Measurements from ENCODE around the gene LDHAL6B. TPM values are rescaled to one million over a fixed set of nuclear protein-coding genes. Genes with fewer than 3 reads are reported as not detected.

The LDHAL6B gene
- total RNA-seq, 1 experiment from 2014 or later = not detected

DNA sequence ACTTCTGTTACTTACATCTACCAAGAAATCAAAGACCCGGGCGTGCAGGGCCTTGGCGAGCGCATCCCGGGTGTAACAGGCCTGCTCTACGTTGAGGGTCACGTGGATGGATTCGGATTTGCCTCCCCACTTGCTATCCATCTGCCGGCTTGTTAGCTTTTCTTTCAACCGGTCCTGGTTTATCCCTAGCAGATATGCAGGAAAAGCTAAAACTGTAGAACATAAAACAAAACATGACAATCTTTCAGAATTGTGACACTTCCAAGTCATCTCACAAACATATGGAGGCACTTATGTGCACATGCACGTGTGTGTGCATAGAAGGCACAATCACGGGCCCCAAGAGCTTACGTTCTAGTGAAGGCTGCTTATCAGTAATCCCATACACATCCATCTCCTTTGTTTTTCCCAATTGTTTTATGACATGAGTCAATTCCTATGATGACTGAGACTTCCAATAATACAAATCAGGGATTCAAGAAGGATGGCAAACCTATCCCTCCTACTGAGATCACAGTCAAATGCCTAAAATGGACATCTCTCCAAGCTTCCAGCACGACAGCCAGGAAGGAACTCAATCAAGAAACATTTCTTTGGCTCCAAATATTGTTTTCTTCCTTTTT lies 11.3 kb downstream of the LDHAL6B start:
- Histone ChIP-seq H3K4me2 (ENCODE audit: low read depth, low read length, poor library complexity, severe bottlenecking) (no peak overlapping the region), H3K4me3 (ENCODE audit: low read length) (no peak overlapping the region), H3K27me3 (ENCODE audit: low read length) (no peaks in the 10 kb centered on the region), H3K36me3 (ENCODE audit: insufficient read depth, low read length) (no peaks in the 10 kb centered on the region), H3K9me3 (ENCODE audit: low read length) (no peaks in the 10 kb centered on the region), H3K27ac (ENCODE audit: low read length) (no peak overlapping the region), H2AFZ (ENCODE audit: low read length) (no peak overlapping the region), H3K79me2 (ENCODE audit: low read length) (no peaks in the 10 kb centered on the region), H3K9me2 (replicated peaks; ENCODE audit: insufficient read depth, low read length) (no peaks in the 10 kb centered on the region), H3K4me1 (ENCODE audit: low read length) (no peaks in the 10 kb centered on the region), H4K20me1 (ENCODE audit: insufficient read depth, low read depth, low read length) (no peaks in the 10 kb centered on the region), H3K9ac (ENCODE audit: low read length) (no peak overlapping the region)
- DNase-seq = no peak

DNA sequence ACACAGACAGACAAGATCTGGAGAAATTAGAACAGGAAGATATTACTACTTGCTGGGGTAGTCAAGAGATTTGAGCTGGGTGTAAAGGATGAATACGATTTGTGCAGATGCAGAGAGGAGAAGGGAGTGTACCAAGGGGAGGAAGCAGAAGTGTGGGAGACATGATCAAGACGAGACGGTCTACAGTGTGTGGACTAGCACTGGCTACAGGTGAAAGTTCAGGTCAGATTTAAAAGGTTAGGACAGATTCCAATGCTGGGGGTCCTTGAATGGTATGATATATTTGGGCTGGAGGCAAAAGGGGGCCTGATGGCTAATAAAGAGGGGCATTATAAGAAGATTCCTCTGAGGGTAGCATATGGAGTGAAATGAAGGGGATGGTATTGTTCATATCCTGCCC lies 12.1 kb downstream of the LDHAL6B start:
- Histone ChIP-seq H3K9ac (ENCODE audit: low read length) (no peak overlapping the region), H4K20me1 (ENCODE audit: insufficient read depth, low read depth, low read length) (no peaks in the 10 kb centered on the region)

DNA sequence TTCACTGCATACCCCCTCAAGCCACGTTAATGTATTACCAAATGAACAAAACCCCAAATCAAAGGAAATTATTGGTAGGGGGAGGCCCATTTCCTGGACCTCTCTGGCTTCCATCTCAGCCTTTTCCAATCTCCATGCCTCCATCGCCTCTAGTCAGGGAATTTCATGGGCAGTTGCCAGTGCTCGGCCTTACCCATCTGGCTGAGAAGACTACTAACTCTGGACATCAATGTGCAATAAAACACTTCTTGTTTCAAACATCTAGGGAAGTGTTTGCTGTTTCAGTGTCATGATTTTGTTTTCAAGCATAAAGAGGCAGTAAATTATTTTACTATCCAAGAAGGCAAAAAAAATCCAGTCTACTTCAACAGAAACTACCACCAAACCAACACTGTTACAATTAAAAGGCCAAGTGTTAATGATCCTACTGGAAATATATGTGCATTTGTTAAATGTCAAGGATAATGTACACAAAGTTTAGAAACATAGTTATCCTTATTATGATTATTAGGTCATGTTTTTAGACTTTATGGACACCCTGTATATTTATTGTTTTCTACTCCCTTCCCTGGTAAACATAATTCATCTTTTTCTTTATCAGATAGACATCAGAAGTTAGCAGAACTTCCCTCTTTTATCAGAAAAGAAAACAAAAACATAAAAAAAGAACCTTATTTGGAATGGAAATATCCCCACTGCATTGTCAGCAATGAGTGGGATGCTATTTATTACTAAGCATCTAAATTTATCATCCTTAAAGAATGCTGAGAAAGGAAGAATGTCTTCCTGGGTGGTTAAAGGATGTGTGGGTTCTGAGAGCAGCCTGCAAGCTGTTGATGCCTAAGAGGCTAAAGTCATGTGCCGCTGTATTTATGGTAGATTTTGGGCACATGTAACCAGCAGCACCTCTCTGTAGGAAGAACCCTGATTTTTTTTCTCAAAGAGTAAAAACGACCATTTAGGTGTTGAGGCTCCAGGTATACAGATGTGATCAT lies 15.2 kb downstream of the LDHAL6B start:
- no peak overlapping the region for H3K27ac ChIP-seq (ENCODE audit: low read length)
- H3K9ac ChIP-seq (ENCODE audit: low read length) = no peak overlapping the region
- H4K20me1 ChIP-seq (ENCODE audit: insufficient read depth, low read depth, low read length) = no peaks in the 10 kb centered on the region
- H3K9me3 ChIP-seq (ENCODE audit: low read length) = no peaks in the 10 kb centered on the region
- no peaks in the 10 kb centered on the region for H3K4me1 ChIP-seq (ENCODE audit: low read length)
- no peaks in the 10 kb centered on the region for H3K79me2 ChIP-seq (ENCODE audit: low read length)
- no peak overlapping the region for H2AFZ ChIP-seq (ENCODE audit: low read length)
- H3K27me3 ChIP-seq (ENCODE audit: low read length) = no peaks in the 10 kb centered on the region
- H3K4me2 ChIP-seq (ENCODE audit: low read depth, low read length, poor library complexity, severe bottlenecking) = no peak overlapping the region
- H3K9me2 ChIP-seq (replicated peaks; ENCODE audit: insufficient read depth, low read length) = no peaks in the 10 kb centered on the region
- no peak for DNase-seq
- no peak overlapping the region for H3K4me3 ChIP-seq (ENCODE audit: low read length)
- no peaks in the 10 kb centered on the region for H3K36me3 ChIP-seq (ENCODE audit: insufficient read depth, low read length)

More for the DNA sequence above, 12.1 kb downstream of the LDHAL6B start:
- Histone ChIP-seq H3K36me3 (ENCODE audit: insufficient read depth, low read length) (no peaks in the 10 kb centered on the region), H3K27ac (ENCODE audit: low read length) (no peak overlapping the region), H3K79me2 (ENCODE audit: low read length) (no peaks in the 10 kb centered on the region), H3K4me3 (ENCODE audit: low read length) (no peak overlapping the region), H3K4me2 (ENCODE audit: low read depth, low read length, poor library complexity, severe bottlenecking) (no peak overlapping the region), H3K9me2 (replicated peaks; ENCODE audit: insufficient read depth, low read length) (no peaks in the 10 kb centered on the region), H3K27me3 (ENCODE audit: low read length) (no peaks in the 10 kb centered on the region), H3K9me3 (ENCODE audit: low read length) (no peaks in the 10 kb centered on the region), H2AFZ (ENCODE audit: low read length) (no peak overlapping the region), H3K4me1 (ENCODE audit: low read length) (no peaks in the 10 kb centered on the region)
- no peak for DNase-seq

DNA sequence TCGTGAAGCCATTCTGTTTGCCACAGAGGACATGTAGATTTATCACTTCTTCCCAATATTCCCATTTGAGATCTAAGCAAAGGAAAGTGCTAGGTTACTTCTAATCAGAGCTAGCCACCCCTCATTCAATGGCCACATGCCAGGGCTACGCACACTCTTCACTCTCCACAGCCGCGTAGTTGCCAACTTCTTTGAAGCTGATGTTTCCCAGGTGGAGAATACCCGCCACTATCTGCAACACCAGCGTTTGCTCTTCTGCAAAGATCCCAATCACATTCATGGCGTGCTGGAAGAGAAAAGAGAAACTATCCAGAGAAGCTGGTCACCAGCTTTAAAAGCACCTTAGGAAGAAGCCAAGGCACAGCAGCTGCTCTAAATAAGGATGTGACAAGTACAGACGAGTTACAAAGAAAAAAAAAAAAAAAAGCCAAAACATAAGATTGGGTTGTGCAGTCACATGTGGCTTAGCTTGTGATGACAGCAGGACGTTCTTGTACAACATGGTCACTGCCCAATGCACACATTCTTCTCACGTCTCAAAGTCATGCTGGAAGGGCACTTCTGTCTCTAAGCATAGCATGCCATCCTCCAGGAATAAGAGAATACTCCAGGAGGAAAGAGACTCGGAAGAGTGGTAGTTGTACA lies 16.4 kb downstream of the LDHAL6B start:
- Histone ChIP-seq H3K4me1 (ENCODE audit: low read length) (no peaks in the 10 kb centered on the region), H3K27me3 (ENCODE audit: low read length) (no peaks in the 10 kb centered on the region), H2AFZ (ENCODE audit: low read length) (no peak overlapping the region), H3K9me3 (ENCODE audit: low read length) (no peaks in the 10 kb centered on the region), H3K36me3 (ENCODE audit: insufficient read depth, low read length) (no peaks in the 10 kb centered on the region), H3K9me2 (replicated peaks; ENCODE audit: insufficient read depth, low read length) (no peaks in the 10 kb centered on the region), H3K9ac (ENCODE audit: low read length) (no peak overlapping the region), H3K27ac (ENCODE audit: low read length) (no peak overlapping the region), H3K79me2 (ENCODE audit: low read length) (no peaks in the 10 kb centered on the region), H4K20me1 (ENCODE audit: insufficient read depth, low read depth, low read length) (no peaks in the 10 kb centered on the region), H3K4me2 (ENCODE audit: low read depth, low read length, poor library complexity, severe bottlenecking) (no peak overlapping the region), H3K4me3 (ENCODE audit: low read length) (no peak overlapping the region)
- no peak for DNase-seq

DNA sequence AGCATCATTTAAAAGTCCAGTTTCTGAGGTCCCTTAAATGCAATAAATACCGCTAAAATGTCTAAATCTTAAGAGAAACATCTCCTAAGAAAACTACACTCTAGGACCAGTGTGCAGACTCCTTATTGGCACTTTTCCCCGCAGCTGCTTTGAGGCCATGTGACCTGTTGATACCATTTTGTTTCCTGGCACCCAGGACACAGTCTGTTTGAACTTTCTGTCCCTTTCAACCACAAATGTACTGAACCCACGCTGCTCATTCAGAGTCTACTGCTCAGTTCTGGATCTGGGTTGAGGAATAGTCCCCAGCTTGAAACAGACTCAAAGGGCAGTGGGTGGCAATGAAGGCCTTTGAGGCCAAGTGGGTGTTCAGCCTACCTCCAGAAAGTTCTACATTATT lies 17.1 kb downstream of the LDHAL6B start:
- H3K36me3 ChIP-seq (ENCODE audit: insufficient read depth, low read length) = no peaks in the 10 kb centered on the region
- no peaks in the 10 kb centered on the region for H3K9me3 ChIP-seq (ENCODE audit: low read length)
- no peak overlapping the region for H3K27ac ChIP-seq (ENCODE audit: low read length)
- no peaks in the 10 kb centered on the region for H3K27me3 ChIP-seq (ENCODE audit: low read length)
- no peaks in the 10 kb centered on the region for H4K20me1 ChIP-seq (ENCODE audit: insufficient read depth, low read depth, low read length)
- no peak overlapping the region for H3K4me2 ChIP-seq (ENCODE audit: low read depth, low read length, poor library complexity, severe bottlenecking)
- H3K9me2 ChIP-seq (replicated peaks; ENCODE audit: insufficient read depth, low read length) = no peaks in the 10 kb centered on the region
- H3K4me1 ChIP-seq (ENCODE audit: low read length) = no peaks in the 10 kb centered on the region
- no peak overlapping the region for H3K9ac ChIP-seq (ENCODE audit: low read length)
- H3K4me3 ChIP-seq (ENCODE audit: low read length) = no peak overlapping the region
- no peaks in the 10 kb centered on the region for H3K79me2 ChIP-seq (ENCODE audit: low read length)
- DNase-seq = no peak
- H2AFZ ChIP-seq (ENCODE audit: low read length) = no peak overlapping the region

DNA sequence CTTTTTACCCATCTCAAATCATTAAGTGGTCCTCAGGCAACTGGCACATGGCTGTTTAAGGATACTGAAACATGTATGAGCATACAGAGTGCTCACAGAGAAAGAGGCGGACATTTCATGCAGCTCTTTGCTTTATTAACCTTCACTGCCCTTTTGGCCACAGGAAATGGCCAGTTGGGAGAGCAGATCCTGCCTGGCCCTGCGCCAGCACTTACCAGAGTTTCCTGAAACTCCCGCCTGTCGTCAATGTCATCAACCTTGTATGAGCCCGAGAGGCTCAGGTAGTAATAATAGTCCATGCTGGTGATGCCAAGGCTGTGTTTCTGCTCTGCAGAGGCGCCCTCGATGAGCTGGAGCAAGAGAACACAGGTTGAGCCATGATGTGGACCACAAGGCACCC lies 17.8 kb downstream of the LDHAL6B start:
- no peaks in the 10 kb centered on the region for H3K9me2 ChIP-seq (replicated peaks; ENCODE audit: insufficient read depth, low read length)
- H3K9ac ChIP-seq (ENCODE audit: low read length) = no peak overlapping the region
- H3K9me3 ChIP-seq (ENCODE audit: low read length) = no peaks in the 10 kb centered on the region
- H3K4me1 ChIP-seq (ENCODE audit: low read length) = no peaks in the 10 kb centered on the region
- DNase-seq = no peak
- no peaks in the 10 kb centered on the region for H3K36me3 ChIP-seq (ENCODE audit: insufficient read depth, low read length)
- no peaks in the 10 kb centered on the region for H4K20me1 ChIP-seq (ENCODE audit: insufficient read depth, low read depth, low read length)
- no peaks in the 10 kb centered on the region for H3K27me3 ChIP-seq (ENCODE audit: low read length)
- no peak overlapping the region for H3K4me3 ChIP-seq (ENCODE audit: low read length)
- no peak overlapping the region for H3K27ac ChIP-seq (ENCODE audit: low read length)
- H2AFZ ChIP-seq (ENCODE audit: low read length) = no peak overlapping the region
- no peak overlapping the region for H3K4me2 ChIP-seq (ENCODE audit: low read depth, low read length, poor library complexity, severe bottlenecking)
- H3K79me2 ChIP-seq (ENCODE audit: low read length) = no peaks in the 10 kb centered on the region

DNA sequence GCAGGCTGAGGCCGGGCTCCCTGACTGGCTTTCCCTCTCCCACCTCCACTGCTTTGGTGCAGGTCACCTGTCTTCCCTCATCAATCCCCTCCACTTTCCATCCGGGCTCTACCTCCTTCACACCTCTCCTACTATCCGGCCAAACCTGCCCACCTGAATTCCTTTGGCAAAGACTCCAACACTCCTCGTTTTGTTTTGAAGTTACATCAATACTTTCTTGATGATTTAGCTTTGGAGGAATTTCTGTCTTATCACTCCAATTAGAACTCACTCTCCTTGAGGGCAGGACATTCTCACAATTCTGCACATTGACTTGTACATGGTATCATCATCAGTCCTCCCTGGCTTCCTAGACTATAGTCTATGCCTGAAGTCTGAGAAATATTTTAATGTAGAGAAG lies 20.4 kb downstream of the LDHAL6B start:
- Histone ChIP-seq H3K27ac (ENCODE audit: low read length) (no peak overlapping the region), H3K9me2 (replicated peaks; ENCODE audit: insufficient read depth, low read length) (no peaks in the 10 kb centered on the region)

DNA sequence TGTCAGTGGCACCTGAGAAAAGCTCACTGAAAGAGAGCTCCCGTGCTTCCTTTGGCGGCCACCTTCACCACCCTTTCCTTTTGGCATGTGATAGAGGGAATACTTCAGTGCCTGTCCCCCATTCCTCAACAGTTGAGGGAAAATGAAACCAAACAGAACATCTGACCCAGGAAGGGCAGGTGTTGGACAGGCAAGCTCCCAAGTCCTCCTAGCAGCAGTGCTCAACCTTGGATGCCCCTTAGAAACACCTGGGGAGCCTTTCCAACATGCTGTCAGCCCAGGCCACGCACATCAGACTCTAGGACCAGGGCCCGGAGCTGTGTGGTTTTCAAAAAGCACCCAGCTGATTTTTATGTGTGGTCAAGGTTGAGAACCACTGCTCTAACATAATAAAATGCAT lies 22.4 kb downstream of the LDHAL6B start:
- H3K79me2 ChIP-seq (ENCODE audit: low read length) = no peaks in the 10 kb centered on the region
- H3K4me1 ChIP-seq (ENCODE audit: low read length) = no peaks in the 10 kb centered on the region
- no peak for DNase-seq
- no peaks in the 10 kb centered on the region for H4K20me1 ChIP-seq (ENCODE audit: insufficient read depth, low read depth, low read length)
- H3K9me3 ChIP-seq (ENCODE audit: low read length) = no peaks in the 10 kb centered on the region
- H3K36me3 ChIP-seq (ENCODE audit: insufficient read depth, low read length) = no peaks in the 10 kb centered on the region
- H3K27me3 ChIP-seq (ENCODE audit: low read length) = no peaks in the 10 kb centered on the region
- H3K27ac ChIP-seq (ENCODE audit: low read length) = no peak overlapping the region
- H3K4me3 ChIP-seq (ENCODE audit: low read length) = no peak overlapping the region
- no peak overlapping the region for H3K4me2 ChIP-seq (ENCODE audit: low read depth, low read length, poor library complexity, severe bottlenecking)
- H3K9ac ChIP-seq (ENCODE audit: low read length) = no peak overlapping the region
- no peaks in the 10 kb centered on the region for H3K9me2 ChIP-seq (replicated peaks; ENCODE audit: insufficient read depth, low read length)
- no peak overlapping the region for H2AFZ ChIP-seq (ENCODE audit: low read length)

More for the DNA sequence above, 20.4 kb downstream of the LDHAL6B start:
- DNase-seq = no peak
- no peak overlapping the region for H3K4me3 ChIP-seq (ENCODE audit: low read length)
- no peaks in the 10 kb centered on the region for H4K20me1 ChIP-seq (ENCODE audit: insufficient read depth, low read depth, low read length)
- no peak overlapping the region for H3K4me2 ChIP-seq (ENCODE audit: low read depth, low read length, poor library complexity, severe bottlenecking)
- no peaks in the 10 kb centered on the region for H3K9me3 ChIP-seq (ENCODE audit: low read length)
- no peaks in the 10 kb centered on the region for H3K4me1 ChIP-seq (ENCODE audit: low read length)
- no peaks in the 10 kb centered on the region for H3K27me3 ChIP-seq (ENCODE audit: low read length)
- H3K9ac ChIP-seq (ENCODE audit: low read length) = no peak overlapping the region
- no peaks in the 10 kb centered on the region for H3K36me3 ChIP-seq (ENCODE audit: insufficient read depth, low read length)
- H3K79me2 ChIP-seq (ENCODE audit: low read length) = no peaks in the 10 kb centered on the region
- H2AFZ ChIP-seq (ENCODE audit: low read length) = no peak overlapping the region
